SK-N-SH treated with all-trans-retinoic acid at 6 μM for 48 hours (cell line): Measurements from ENCODE around the gene MYDGF.

ENCODE experiments used
- ATAC-seq: fragments of 200-7000 bp; cut with Tn5 transposase; 3 replicates; pipeline ENCODE4 v1.9.1; 2020; ENCODE audit warnings: mild to moderate bottlenecking, moderate library complexity
- ARNTL ChIP-seq: fragments of 450-650 bp; formaldehyde crosslinking; IDR thresholded peaks from 2 replicates; pipeline ENCODE4 v1.5.0; 2020; ENCODE audit warnings: low read depth, mild to moderate bottlenecking, moderate library complexity, borderline replicate concordance
- BACH2 ChIP-seq: fragments of 250-450 bp; sonication (Bioruptor Pico); IDR thresholded peaks from 2 replicates; pipeline ENCODE4 v1.9.0; 2021; ENCODE audit warnings: mild to moderate bottlenecking, borderline replicate concordance
- CSDC2 ChIP-seq: fragments of 250-450 bp; sonication (Bioruptor Pico); IDR thresholded peaks from 2 replicates; pipeline ENCODE4 v1.5.0; 2020; ENCODE audit warnings: mild to moderate bottlenecking, moderate library complexity
- CSRNP3 ChIP-seq: fragments of 250-450 bp; sonication (Bioruptor Pico); IDR thresholded peaks from 2 replicates; pipeline ENCODE4 v1.5.1; 2021; ENCODE audit warnings: mild to moderate bottlenecking, moderate library complexity
- GLIS3 ChIP-seq: fragments of 250-450 bp; sonication (Bioruptor Pico); IDR thresholded peaks from 2 replicates; pipeline ENCODE4 v1.5.0; 2020; ENCODE audit warnings: mild to moderate bottlenecking, moderate library complexity
- ISL1 ChIP-seq: fragments of 250-450 bp; sonication (Bioruptor Pico); IDR thresholded peaks from 2 replicates; pipeline ENCODE4 v2.1.2; 2022; ENCODE audit warnings: mild to moderate bottlenecking, moderate library complexity
- OSR1 ChIP-seq: fragments of 250-450 bp; sonication (Bioruptor Pico); IDR thresholded peaks from 2 replicates; pipeline ENCODE4 v1.8.0; 2022; ENCODE audit warnings: moderate library complexity, mild to moderate bottlenecking, inconsistent platforms
- PATZ1 ChIP-seq: fragments of 250-450 bp; sonication (Bioruptor Pico); IDR thresholded peaks from 2 replicates; pipeline ENCODE4 v1.8.0; 2020; ENCODE audit warnings: mild to moderate bottlenecking, moderate library complexity, borderline replicate concordance
- POU6F1 ChIP-seq: fragments of 250-450 bp; sonication (Bioruptor Pico); IDR thresholded peaks from 2 replicates; pipeline ENCODE4 v1.8.0; 2021; ENCODE audit warnings: low read depth, mild to moderate bottlenecking, moderate library complexity, borderline replicate concordance
- PPARA ChIP-seq: fragments of 250-450 bp; sonication (Bioruptor Pico); IDR thresholded peaks from 2 replicates; pipeline ENCODE4 v1.5.0; 2020; ENCODE audit warnings: mild to moderate bottlenecking, borderline replicate concordance
- RARB ChIP-seq: fragments of 250-450 bp; sonication (Bioruptor Pico); IDR thresholded peaks from 2 replicates; pipeline ENCODE4 v1.8.0; 2021; ENCODE audit warnings: mild to moderate bottlenecking, moderate library complexity
- TCF4 ChIP-seq: fragments of 250-450 bp; sonication (Bioruptor Pico); IDR thresholded peaks from 2 replicates; pipeline ENCODE4 v1.8.0; 2021; ENCODE audit warnings: mild to moderate bottlenecking, moderate library complexity, borderline replicate concordance
- TOX ChIP-seq: fragments of 250-450 bp; sonication (Bioruptor Pico); IDR thresholded peaks from 2 replicates; pipeline ENCODE4 v1.8.0; 2021; ENCODE audit warnings: mild to moderate bottlenecking, moderate library complexity, borderline replicate concordance
- ZFP3 ChIP-seq: fragments of 250-450 bp; sonication (Bioruptor Pico); IDR thresholded peaks from 2 replicates; pipeline ENCODE4 v1.5.0; 2020; ENCODE audit warnings: mild to moderate bottlenecking, moderate library complexity
- ZFP30 ChIP-seq: fragments of 450-650 bp; formaldehyde crosslinking; IDR thresholded peaks from 2 replicates; pipeline ENCODE4 v1.5.0; 2022; ENCODE audit warnings: mild to moderate bottlenecking, moderate library complexity
- ZNF565 ChIP-seq: fragments of 450-650 bp; formaldehyde crosslinking; conservative IDR thresholded peaks from 2 replicates; pipeline ENCODE4 v1.5.0; 2020; ENCODE audit warnings: low read depth, mild to moderate bottlenecking, moderate library complexity
- ZNF70 ChIP-seq: fragments of 450-650 bp; formaldehyde crosslinking; IDR thresholded peaks from 2 replicates; pipeline ENCODE4 v1.5.0; 2020; ENCODE audit warnings: mild to moderate bottlenecking, moderate library complexity
- ZNF8 ChIP-seq: fragments of 450-650 bp; formaldehyde crosslinking; IDR thresholded peaks from 2 replicates; pipeline ENCODE4 v1.5.0; 2020; ENCODE audit warnings: mild to moderate bottlenecking, moderate library complexity

The MYDGF gene

GRCh38 chr19:4633140-4633967 lies 36.8 kb downstream of the MYDGF start:
- peak; percentile 73 for ATAC-seq
- TF ChIP-seq ARNTL (no peak), GLIS3 (CRISPR knock-in tag) (no peak), PPARA (CRISPR knock-in tag) (no peak), OSR1 (CRISPR knock-in tag) (no peak), ZFP30 (CRISPR knock-in tag) (no peak), POU6F1 (CRISPR knock-in tag) (no peak), CSDC2 (CRISPR knock-in tag) (no peak)

GRCh38 chr19:4624733-4625362 lies 45.3 kb downstream of the MYDGF start:
- no peak for TF ChIP-seq PATZ1 (CRISPR knock-in tag)
- no peak for TF ChIP-seq ISL1
- no peak for TF ChIP-seq CSRNP3
- TF ChIP-seq RARB (CRISPR knock-in tag) = no peak
- TF ChIP-seq TCF4 (CRISPR knock-in tag) = no peak
- no peak for TF ChIP-seq POU6F1 (CRISPR knock-in tag)
- ATAC-seq = peak; percentile 77

- no peak for ATAC-seq
- TF ChIP-seq PPARA (CRISPR knock-in tag) (no peak), ZNF8 (CRISPR knock-in tag) (no peak), PATZ1 (CRISPR knock-in tag) (no peak), ZNF70 (CRISPR knock-in tag) (no peak), TOX (CRISPR knock-in tag) (no peak), ZFP3 (CRISPR knock-in tag) (no peak), BACH2 (CRISPR knock-in tag) (no peak), ZNF565 (CRISPR knock-in tag) (no peak)
Measured at GRCh38 chr19:4624301-4624700, 45.8 kb downstream of the MYDGF start.
